T-cell (primary cell): ENCODE data around the gene TMA7B. TPM values are rescaled to one million over a fixed set of nuclear protein-coding genes. Genes with fewer than 3 reads are reported as not detected.

Experiments
- ATAC-seq, 4 experiments: fragments of 200-7000 bp in 3 of 4; fragments of 150-1000 bp in 1 of 4; cut with Tn5 transposase; replicated peaks in 1 of 4; 1 replicate in 3 of 4; 2 replicates in 1 of 4; pipeline ENCODE4 v1.10.0; 2021; ENCODE audit warnings: moderate library complexity in 3 of 4, mild to moderate bottlenecking in 2 of 4, moderate number of reproducible peaks in 1 of 4
- CTCF ChIA-PET, 2 donors: fragments of 300-600 bp; sonication (Branson Sonifier 250); formaldehyde crosslinking; loops; one replicate each; lab custom pipeline; 2022; ENCODE audit warnings: antibody characterized with exemption in 2 of 2; lab: Charles Lee
- POLR2A ChIA-PET, 2 donors: fragments of 300-600 bp; sonication (Branson Sonifier 250); formaldehyde crosslinking; loops; one replicate each; lab custom pipeline; 2022; ENCODE audit warnings: antibody characterized with exemption in 2 of 2; lab: Charles Lee
- DNase-seq, 35 experiments: peaks; one replicate each; pipeline versions ENCODE4 v3.0.0 to v3.0.0-alpha.2; 2013 to 2023
- H3K27ac ChIP-seq: one replicate; pipeline ENCODE4 v1.5.1; 2013; ENCODE audit warnings: low read length
- H3K27me3 ChIP-seq, 2 experiments: replicated peaks in 1 of 2; 1 replicate in 1 of 2; 2 replicates in 1 of 2; pipeline versions ENCODE4 v1.6.1 to v1.7.0; 2013; ENCODE audit warnings: low read length in 1 of 2, mixed read lengths in 1 of 2; ENCODE audit not compliant: control insufficient read depth in 2 of 2, insufficient read depth in 2 of 2; ENCODE audit errors: extremely low read depth in 1 of 2
- H3K36me3 ChIP-seq, 2 donors: 1 replicate in 1 of 2; 2 replicates in 1 of 2; pipeline versions ENCODE4 v1.6.1 to v1.7.0; 2013; ENCODE audit warnings: low read length in 1 of 2; ENCODE audit not compliant: control insufficient read depth in 2 of 2, insufficient read depth in 1 of 2; ENCODE audit errors: extremely low read depth in 1 of 2
- H3K4me1 ChIP-seq, 2 experiments: 1 replicate in 1 of 2; 2 replicates in 1 of 2; pipeline versions ENCODE4 v1.6.1 to v1.7.0; 2013; ENCODE audit warnings: low read length in 2 of 2, mixed read lengths in 1 of 2; ENCODE audit not compliant: insufficient read depth in 2 of 2, control insufficient read depth in 1 of 2; ENCODE audit errors: extremely low read depth in 1 of 2
- H3K4me3 ChIP-seq, 2 donors: 1 replicate in 1 of 2; 2 replicates in 1 of 2; pipeline versions ENCODE4 v1.5.1 to v1.7.0; 2013; ENCODE audit warnings: mild to moderate bottlenecking in 2 of 2, low read length in 1 of 2, moderate library complexity in 1 of 2; ENCODE audit not compliant: control insufficient read depth in 1 of 2; ENCODE audit errors: extremely low read depth in 1 of 2
- H3K9me3 ChIP-seq: 2 replicates; pipeline ENCODE4 v1.7.0; 2013
- H3K27ac Mint-ChIP-seq, 2 donors: one replicate each; pipeline ENCODE4 v1.8.0; 2020 to 2021; ENCODE audit warnings: mild to moderate bottlenecking in 2 of 2, mixed read lengths in 2 of 2
- H3K27me3 Mint-ChIP-seq, 2 donors: one replicate each; pipeline ENCODE4 v1.8.0; 2021 to 2022; ENCODE audit warnings: mixed read lengths in 2 of 2
- H3K36me3 Mint-ChIP-seq: one replicate; pipeline ENCODE4 v1.8.0; 2021; ENCODE audit warnings: mixed read lengths
- H3K4me1 Mint-ChIP-seq, 3 donors: one replicate each; pipeline ENCODE4 v1.8.0; 2020 to 2022; ENCODE audit warnings: mixed read lengths in 3 of 3, mild to moderate bottlenecking in 1 of 3
- H3K4me3 Mint-ChIP-seq, 3 donors: one replicate each; pipeline ENCODE4 v1.8.0; 2020 to 2022; ENCODE audit warnings: mild to moderate bottlenecking in 3 of 3, mixed read lengths in 3 of 3, moderate library complexity in 3 of 3
- H3K9me3 Mint-ChIP-seq, 3 donors: one replicate each; pipeline ENCODE4 v1.8.0; 2020 to 2022; ENCODE audit warnings: mixed read lengths in 3 of 3
- whole genome bisulfite sequencing: methylation state at CpG from one replicate; pipeline ENCODE4 v1.1.5; 2013; ENCODE audit warnings: missing lambda C conversion rate; ENCODE audit not compliant: insufficient coverage; 5-methylcytosine and 5-hydroxymethylcytosine counted together
- total RNA-seq, 35 experiments: library from RNA in 6 of 35; stranded (reverse) in 6 of 35; fragments of 120-200 nt in 1 of 35; gene quantifications; one replicate each; pipeline versions ENCODE4 v1.2.1 to v1.2.4 and lab custom pipeline; 2013 to 2026

Gene TMA7B
- total RNA-seq, 5 donors from 2014 or later (not counting 1 experiment from before 2014, with no cell fraction given): 7.8 to 18.9 (median 9.0) TPM

DNA sequence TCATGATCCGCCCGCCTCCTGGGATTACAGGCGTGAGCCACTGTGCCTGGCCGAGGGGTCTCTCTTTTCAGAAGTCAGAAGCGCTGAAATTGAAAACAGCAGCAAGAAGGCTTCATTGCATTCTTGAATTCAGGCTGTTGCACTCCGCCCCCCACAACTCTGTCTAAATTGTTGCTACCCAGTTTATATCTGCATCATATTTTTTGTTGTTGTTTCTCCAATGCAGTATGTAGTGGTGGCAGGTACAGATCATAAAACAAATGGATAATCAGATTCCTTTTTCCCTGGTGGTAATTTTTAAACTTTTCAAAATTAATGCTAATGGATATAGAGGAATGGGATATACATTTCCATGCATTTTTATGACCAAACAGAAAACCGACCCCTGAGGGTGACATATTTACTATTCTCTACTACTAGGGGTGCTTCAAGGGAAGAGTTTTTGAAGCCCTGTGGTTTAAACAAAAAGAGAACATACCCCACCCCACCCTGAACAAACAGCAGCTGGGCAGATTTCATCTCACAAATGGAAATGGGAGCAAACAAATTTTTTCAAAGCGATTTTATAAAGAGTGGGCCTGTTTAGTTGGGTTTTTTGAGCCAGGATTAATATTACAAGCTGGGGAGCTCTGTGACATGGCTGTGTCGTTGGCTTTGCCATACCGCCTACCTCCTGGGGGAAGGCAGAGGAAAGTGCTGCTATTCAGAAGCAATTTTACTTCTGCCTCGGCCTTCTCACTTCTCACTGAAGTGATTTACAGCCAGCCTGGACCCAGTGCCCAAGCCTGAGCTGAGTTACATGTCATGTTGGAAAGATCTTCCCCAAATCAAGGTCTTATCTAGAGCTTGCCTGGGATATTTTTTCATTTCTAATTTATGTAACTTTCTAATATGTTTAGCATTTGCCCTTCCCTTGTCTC, 16.0 kb upstream of the TMA7B start:
- DNase-seq: peak in 2 of 35 experiments; percentile 44 to 48
- H3K9me3 ChIP-seq: no peaks in the 10 kb centered on the region
- POLR2A ChIA-PET: no interaction called here
- no peaks in the 10 kb centered on the region for H3K27me3 Mint-ChIP-seq
- peak overlapping the region in 1 of 2 donors; percentile 95 for H3K27ac Mint-ChIP-seq
- H3K27me3 ChIP-seq: no peaks in the 10 kb centered on the region
- H3K9me3 Mint-ChIP-seq: no peaks in the 10 kb centered on the region
- H3K4me3 ChIP-seq: peak overlapping the region; percentile 0 to 36
- H3K4me1 Mint-ChIP-seq: peaks cover 95 to 97% (median 97%) of the 10 kb centered on the region in 3 donors
- peaks cover 18% of the 10 kb centered on the region for H3K36me3 Mint-ChIP-seq
- CTCF ChIA-PET: interaction anchor here (0.7 to 3.0 kb wide), 5 partner anchors 7 to 306 kb away, joined by 3 to 25 read pairs (median 5); no protein-coding TSS in a partner anchor
- 96% methylated on average over 5 of the region's 11 CpGs for WGBS
- H3K4me1 ChIP-seq: peaks cover 83 to 97% of the 10 kb centered on the region in 2 experiments
- H3K4me3 Mint-ChIP-seq: peak overlapping the region; percentile 58 to 62 (median 59)
- H3K36me3 ChIP-seq: peaks cover 0 to 47% of the 10 kb centered on the region in 2 donors
- peak overlapping the region; percentile 79 for H3K27ac ChIP-seq
- peak in 2 of 4 experiments; percentile 11 to 31 for ATAC-seq

DNA sequence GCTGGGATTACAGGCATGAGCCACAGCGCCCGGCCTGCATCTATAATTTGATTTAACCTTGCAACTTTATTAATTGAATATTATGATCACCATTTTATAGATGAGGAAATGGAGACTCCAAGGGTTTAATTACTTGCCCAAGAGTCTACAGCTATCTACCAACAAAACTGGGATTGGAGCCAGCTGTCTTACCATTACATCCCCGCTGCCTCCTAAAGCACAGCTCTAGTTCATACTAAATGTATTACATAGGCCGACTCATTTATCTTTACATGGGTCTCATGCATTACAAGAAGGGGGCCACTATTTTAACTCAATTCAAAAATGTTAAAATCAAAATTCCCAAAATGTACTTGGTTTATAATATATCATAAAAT, 14.1 kb upstream of the TMA7B start:
- no peak for ATAC-seq
- ChIA-PET CTCF (interaction anchor here in 1 of 2 donors (0.9 kb wide), 1 partner anchor 13 kb away, joined by 7 read pairs; no protein-coding TSS in a partner anchor), POLR2A (interaction anchor here (0.6 kb wide), 2 partner anchors 14 to 17 kb away, joined by 3 read pairs; partner anchors contain the start of gene TMA7B (in 1 of the 2))
- H3K9me3 ChIP-seq: no peaks in the 10 kb centered on the region
- peaks cover 98 to 99% (median 99%) of the 10 kb centered on the region in 3 donors for H3K4me1 Mint-ChIP-seq
- peak overlapping the region in 1 of 3 donors; percentile 59 for H3K4me3 Mint-ChIP-seq
- no peaks in the 10 kb centered on the region for H3K27me3 Mint-ChIP-seq
- DNase-seq: no peak
- no peak overlapping the region for H3K27ac ChIP-seq
- peaks cover 87 to 97% of the 10 kb centered on the region in 2 experiments for H3K4me1 ChIP-seq
- no peaks in the 10 kb centered on the region for H3K9me3 Mint-ChIP-seq
- no peaks in the 10 kb centered on the region for H3K27me3 ChIP-seq
- H3K27ac Mint-ChIP-seq: peak overlapping the region in 1 of 2 donors; percentile 95
- H3K36me3 ChIP-seq: peaks cover 0 to 60% of the 10 kb centered on the region in 2 donors
- WGBS: no CpG with 5 or more reads among the region's 4 CpGs
- H3K36me3 Mint-ChIP-seq: peaks cover 34% of the 10 kb centered on the region
- H3K4me3 ChIP-seq: no peak overlapping the region

- Mint-ChIP-seq H3K27me3 (no peaks in the 10 kb centered on the region), H3K4me3 (peak overlapping the region; percentile 25 to 59 (median 34)), H3K27ac (peak overlapping the region in 1 of 2 donors; percentile 95), H3K9me3 (no peaks in the 10 kb centered on the region), H3K4me1 (peaks cover 98 to 99% (median 99%) of the 10 kb centered on the region in 3 donors), H3K36me3 (peaks cover 39% of the 10 kb centered on the region)
- H3K4me3 ChIP-seq: peak overlapping the region in 1 of 2 donors; percentile 52
- 93% methylated on average over 3 of the region's 8 CpGs for WGBS
- no peak for ATAC-seq
- POLR2A ChIA-PET: interaction anchor here in 1 of 2 donors (0.5 kb wide), 1 partner anchor 427 kb away, joined by 7 read pairs; no protein-coding TSS in a partner anchor
- CTCF ChIA-PET: no interaction called here
- peaks cover 87 to 97% of the 10 kb centered on the region in 2 experiments for H3K4me1 ChIP-seq
- DNase-seq: no peak
- H3K9me3 ChIP-seq: no peaks in the 10 kb centered on the region
- no peaks in the 10 kb centered on the region for H3K27me3 ChIP-seq
- peaks cover 0 to 58% of the 10 kb centered on the region in 2 donors for H3K36me3 ChIP-seq
- H3K27ac ChIP-seq: peak overlapping the region; percentile 49
These were observed 13.5 kb upstream of the TMA7B start for GRCh38 chr22:39946503-39947219.

- H3K27me3 ChIP-seq: no peaks in the 10 kb centered on the region
- H3K4me3 Mint-ChIP-seq: peak overlapping the region; percentile 25 to 59 (median 34)
- no peaks in the 10 kb centered on the region for H3K9me3 Mint-ChIP-seq
- H3K4me1 Mint-ChIP-seq: peaks cover 98 to 99% (median 99%) of the 10 kb centered on the region in 3 donors
- peaks cover 0 to 56% of the 10 kb centered on the region in 2 donors for H3K36me3 ChIP-seq
- H3K4me1 ChIP-seq: peaks cover 81 to 97% of the 10 kb centered on the region in 2 experiments
- ATAC-seq (no peak), DNase-seq (no peak)
- H3K36me3 Mint-ChIP-seq: peaks cover 40% of the 10 kb centered on the region
- H3K27ac ChIP-seq: peak overlapping the region; percentile 49
- ChIA-PET CTCF (interaction anchor here (0.5 kb wide), 2 partner anchors 8 kb away, joined by 3 read pairs; no protein-coding TSS in a partner anchor), POLR2A (no interaction called here)
- H3K4me3 ChIP-seq: peak overlapping the region in 1 of 2 donors; percentile 52
- H3K27ac Mint-ChIP-seq: peak overlapping the region in 1 of 2 donors; percentile 95
- no peaks in the 10 kb centered on the region for H3K9me3 ChIP-seq
- 56% methylated on average over 2 of the region's 8 CpGs for WGBS
- H3K27me3 Mint-ChIP-seq: no peaks in the 10 kb centered on the region
These were observed 12.7 kb upstream of the TMA7B start for GRCh38 chr22:39947220-39948216.

GRCh38 chr22:39949964-39950737, 10.0 kb upstream of the TMA7B start:
- DNase-seq: no peak
- ChIA-PET CTCF (interaction anchor here (0.6 to 1.3 kb wide), 6 partner anchors 11 to 403 kb away, joined by 3 to 5 read pairs (median 4); no protein-coding TSS in a partner anchor), POLR2A (interaction anchor here in 1 of 2 donors (0.5 kb wide), 1 partner anchor 44 kb away, joined by 6 read pairs; no protein-coding TSS in a partner anchor)
- Mint-ChIP-seq H3K9me3 (no peaks in the 10 kb centered on the region), H3K27me3 (no peaks in the 10 kb centered on the region), H3K4me3 (peak overlapping the region in 2 of 3 donors; percentile 19 to 59), H3K27ac (peak overlapping the region in 1 of 2 donors; percentile 95), H3K4me1 (peaks cover 98 to 99% (median 98%) of the 10 kb centered on the region in 3 donors), H3K36me3 (peaks cover 53% of the 10 kb centered on the region)
- 58% methylated on average over 7 of the region's 8 CpGs for WGBS
- Histone ChIP-seq H3K9me3 (no peaks in the 10 kb centered on the region), H3K27ac (peak overlapping the region; percentile 62), H3K36me3 (peaks cover 3 to 72% of the 10 kb centered on the region in 2 donors), H3K4me1 (peaks cover 82 to 98% of the 10 kb centered on the region in 2 experiments), H3K27me3 (no peaks in the 10 kb centered on the region), H3K4me3 (no peak overlapping the region)
- no peak for ATAC-seq
